ENCODE results near the gene HSH2D.
A peak's percentile ranks its signal among the peaks of the same experiment; 100 is the strongest.
"Not testable (repeated sequence)": the region's sequence is repeated elsewhere in the genome, so short reads cannot be mapped to it uniquely, and the experiment has no call there.

HSH2D gene, protein sequence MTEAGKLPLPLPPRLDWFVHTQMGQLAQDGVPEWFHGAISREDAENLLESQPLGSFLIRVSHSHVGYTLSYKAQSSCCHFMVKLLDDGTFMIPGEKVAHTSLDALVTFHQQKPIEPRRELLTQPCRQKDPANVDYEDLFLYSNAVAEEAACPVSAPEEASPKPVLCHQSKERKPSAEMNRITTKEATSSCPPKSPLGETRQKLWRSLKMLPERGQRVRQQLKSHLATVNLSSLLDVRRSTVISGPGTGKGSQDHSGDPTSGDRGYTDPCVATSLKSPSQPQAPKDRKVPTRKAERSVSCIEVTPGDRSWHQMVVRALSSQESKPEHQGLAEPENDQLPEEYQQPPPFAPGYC

DNA sequence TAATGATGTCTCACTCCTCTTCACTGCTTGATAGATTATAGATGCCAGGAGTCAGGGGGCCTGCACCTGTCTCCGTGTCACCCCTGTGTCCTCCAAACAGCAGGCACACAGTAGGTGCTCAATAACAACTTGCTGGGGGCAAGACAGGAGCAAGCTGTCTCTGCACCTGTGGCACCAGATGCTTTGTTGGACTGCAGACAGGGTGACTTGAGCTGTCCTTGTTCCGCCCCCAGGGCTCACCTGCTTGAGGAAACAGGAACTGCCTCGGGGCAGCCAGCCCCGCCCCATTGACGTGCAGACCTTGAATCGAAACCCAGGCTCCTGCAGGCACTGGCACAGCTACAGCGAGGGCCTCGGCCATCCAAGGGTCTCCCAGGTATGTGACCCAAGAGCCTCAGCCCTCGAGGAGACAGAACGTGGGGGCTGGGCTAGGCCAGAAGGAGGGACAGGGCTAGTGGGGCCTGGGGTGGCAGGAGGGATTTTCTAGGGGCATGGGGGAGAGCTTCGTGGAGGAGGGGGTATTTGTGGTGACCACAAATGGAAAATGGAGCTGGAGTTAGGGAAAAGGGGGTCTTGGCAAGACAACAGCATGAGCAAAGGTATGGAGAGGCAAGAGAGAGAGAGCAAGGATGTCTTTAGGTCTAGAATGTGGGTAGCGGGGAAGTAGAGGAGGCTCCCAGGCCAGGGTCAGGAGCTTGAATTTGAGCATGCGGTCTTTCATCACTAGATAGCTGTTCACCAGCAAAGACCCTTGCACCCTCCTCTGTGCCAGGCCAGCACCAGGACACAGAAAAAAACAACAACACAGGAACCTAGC, at the start of gene HSH2D:
Gene HSH2D, plus strand, starts transcription at position 287 of the 817 bp plus-strand sequence. CDS start 5,066 bp downstream, outside the sequence.
- DNase-seq (ENCODE audit: low read depth in 2 of 3, low spot score in 2 of 3) = peak in 2 of 3 experiments; percentile 43 to 52

DNA sequence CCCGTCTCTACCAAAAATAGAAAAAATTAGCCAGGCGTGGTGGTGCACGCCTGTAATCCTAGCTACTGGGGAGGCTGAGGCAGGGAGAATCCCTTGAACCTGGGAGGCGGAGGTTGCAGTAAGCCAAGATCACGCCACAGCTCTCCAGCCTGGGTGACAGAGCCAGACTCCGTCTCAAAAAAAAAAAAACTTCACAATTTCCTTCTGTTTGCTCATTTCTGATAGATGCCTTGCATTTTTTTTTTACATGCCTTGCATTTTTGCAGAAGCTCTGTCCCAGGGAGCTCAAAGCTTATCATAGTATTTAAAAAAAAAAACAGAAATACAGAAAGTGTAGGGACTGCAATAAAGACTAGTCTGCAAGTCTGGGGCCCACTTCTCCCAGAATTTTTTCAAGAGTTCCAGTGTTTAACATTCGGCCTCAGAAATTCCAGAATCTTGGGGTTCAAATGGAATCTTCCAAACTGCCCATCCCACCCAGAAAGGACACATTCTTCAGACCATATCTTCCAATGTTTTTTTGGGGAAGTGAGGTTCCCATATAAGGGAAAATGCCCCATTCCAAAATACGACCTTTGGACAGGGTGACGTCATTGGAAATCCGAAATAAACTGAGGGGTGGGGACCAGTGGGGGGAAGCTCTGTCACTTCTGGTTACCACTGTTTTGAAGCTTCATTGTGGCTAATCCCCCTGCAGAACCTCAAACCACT, 49.0 kb upstream of the HSH2D start:
- DNase-seq (ENCODE audit: low read depth in 2 of 3, low spot score in 2 of 3) = no peak

DNA sequence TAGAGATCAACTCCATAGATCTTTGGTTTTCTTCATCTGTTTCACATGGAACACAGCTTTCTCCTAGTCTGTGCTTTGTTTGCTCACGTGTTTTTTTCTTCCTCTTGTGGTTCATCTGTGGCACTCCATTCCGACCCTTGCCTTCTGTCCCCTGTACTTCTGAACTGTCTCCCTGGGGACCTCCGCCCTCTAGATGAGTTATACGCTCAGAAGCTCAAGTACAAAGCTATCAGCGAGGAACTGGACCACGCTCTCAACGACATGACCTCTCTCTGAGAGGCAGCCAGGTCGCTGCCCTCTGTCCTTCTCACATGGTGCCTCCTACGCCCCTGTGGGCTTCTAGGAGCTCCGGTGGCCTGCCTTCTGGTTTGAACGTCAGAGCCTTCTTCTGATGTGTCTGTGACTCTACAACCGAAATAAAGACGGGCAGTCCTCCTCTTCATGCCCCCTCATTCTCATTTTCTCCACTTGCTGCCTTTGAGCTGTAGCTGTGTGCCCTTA, 48.4 kb upstream of the HSH2D start:
- no peak for DNase-seq (ENCODE audit: low read depth in 2 of 3, low spot score in 2 of 3)

DNA sequence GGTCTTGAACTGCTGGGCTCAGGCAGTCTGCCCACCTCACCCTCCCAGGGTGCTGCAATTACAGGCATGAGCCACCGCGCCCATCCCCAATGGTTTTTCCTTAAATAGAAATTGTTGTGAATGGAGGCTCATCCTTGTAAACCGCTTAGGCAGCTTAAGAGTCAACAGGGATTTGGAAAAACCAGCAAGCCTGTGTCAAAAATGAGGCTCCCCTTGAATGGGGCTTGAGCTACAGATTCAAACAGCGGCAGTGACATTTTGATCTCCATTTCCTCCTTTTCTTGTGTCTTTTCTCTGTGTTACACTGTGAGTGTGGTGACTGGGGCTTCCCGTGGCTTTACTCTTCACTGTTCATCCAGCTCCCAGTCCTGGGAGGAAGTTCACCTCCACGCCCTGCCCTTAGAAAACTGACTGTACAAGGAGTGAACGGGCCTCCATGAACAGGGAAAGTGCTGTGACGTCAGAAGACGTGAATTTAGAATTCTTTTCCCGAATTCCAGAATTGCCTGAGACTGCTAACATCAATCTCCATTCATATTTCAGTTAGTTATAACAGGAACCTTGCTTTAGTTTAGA, 47.1 kb upstream of the HSH2D start:
- no peak for DNase-seq (ENCODE audit: low read depth in 2 of 3, low spot score in 2 of 3)

DNA sequence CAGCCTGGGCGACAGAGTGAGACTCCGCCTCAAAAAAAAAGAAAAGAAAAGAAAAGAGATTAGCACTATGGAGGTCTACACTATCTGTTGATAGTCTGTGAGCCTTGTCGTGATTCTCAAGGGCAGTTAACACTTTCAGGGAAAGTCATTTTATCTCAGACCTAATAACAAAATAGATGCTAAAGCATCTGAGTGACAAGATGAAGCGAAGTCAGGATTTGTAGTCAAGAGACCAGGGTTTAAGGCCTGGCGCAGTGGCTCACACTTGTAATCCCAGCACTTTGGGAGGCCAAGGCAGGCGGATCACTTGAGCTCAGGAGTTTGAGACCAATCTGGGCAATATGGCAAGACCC, 45.1 kb upstream of the HSH2D start:
- no peak for DNase-seq (ENCODE audit: low read depth in 2 of 3, low spot score in 2 of 3)

DNA sequence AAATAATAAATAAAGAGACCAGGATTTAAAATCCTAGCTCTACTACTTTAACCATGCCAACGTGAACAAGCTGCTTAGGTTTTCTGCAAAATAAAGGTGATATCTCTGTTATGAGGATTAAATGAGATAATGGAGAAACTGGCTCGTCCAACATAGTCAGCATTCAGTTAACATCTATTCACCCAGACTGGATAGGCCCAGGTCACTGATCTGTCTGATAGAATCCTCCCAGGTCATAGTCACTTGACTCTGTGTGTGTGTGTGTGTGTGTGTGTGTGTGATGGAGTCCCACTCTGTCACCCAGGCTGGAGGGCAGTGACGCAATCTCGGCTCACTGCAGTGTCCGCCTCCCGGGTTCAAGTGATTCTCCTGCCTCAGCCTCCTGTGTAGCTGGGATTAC, 44.7 kb upstream of the HSH2D start:
- no peak for DNase-seq (ENCODE audit: low read depth in 2 of 3, low spot score in 2 of 3)

DNA sequence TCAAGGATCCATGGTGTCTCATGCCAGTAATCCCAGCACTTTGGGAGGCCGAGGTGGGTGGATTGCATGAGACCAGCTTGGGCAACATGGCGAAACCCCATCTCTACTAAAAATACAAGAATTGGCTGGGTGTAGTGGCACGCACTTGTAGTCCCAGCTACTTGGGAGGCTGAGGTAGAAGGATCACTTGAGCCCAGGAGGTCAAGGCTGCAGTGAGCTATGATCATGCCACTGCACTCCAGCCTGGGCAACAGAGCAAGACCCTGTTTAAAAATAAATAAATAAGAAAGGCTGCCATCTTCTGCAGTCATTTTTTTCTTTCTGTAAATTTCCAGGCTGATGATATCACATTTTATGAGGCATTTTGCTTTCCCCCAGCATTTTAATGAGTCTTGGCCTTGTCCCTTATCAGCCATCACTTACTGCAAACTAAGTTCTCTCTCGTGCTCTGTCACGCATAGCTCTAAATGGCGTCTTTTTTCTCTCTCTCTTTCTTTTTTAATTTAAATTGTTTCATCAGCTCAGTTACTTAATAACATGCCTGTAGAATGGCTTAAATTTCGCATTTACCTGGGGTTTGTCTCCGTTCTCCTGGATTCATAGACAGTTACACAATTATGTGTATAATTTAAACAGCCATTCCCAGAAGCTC, 44.0 kb upstream of the HSH2D start:
- not testable (repeated sequence) for DNase-seq (ENCODE audit: low read depth in 2 of 3, low spot score in 2 of 3)

DNA sequence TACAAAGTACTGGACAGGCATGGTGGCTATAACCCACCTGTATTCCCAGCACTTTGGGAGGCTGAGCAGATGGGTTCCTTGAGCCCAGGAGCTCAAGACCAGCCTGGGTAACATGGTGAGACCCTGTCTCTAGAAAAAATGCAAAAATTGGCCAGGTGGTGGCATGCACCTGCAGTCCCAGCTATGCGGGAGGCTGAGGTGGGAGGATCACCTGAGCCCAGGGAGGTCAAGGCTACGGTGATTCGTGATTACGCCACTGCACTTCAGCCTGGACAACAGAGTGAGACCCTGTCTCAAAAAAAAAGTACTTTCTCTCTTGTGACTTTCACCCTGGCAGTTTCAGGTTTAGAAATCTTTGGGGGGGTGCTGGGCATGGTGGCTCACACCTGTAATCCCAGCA, 43.0 kb upstream of the HSH2D start:
- DNase-seq (ENCODE audit: low read depth in 2 of 3, low spot score in 2 of 3) = no peak

DNA sequence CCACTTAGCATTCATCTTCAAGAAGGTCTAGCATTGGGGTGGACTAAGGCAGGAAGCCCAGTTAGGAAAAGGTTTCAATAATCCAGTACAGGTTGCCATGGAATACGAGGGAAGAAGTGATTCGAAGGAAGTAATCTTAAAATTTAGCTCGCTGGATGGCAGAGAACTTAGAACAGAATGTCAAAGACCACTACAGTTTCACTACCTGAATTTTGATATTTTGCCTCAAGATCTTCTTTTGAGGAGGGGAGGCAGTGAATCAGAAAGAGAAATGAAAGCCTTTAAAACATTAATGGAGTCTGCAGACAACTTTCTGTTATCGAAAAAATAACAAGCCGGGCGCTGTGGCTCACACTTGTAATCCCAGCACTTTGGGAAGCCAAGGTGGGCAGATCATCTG, 38.8 kb upstream of the HSH2D start:
- DNase-seq (ENCODE audit: low read depth in 2 of 3, low spot score in 2 of 3) = no peak

DNA sequence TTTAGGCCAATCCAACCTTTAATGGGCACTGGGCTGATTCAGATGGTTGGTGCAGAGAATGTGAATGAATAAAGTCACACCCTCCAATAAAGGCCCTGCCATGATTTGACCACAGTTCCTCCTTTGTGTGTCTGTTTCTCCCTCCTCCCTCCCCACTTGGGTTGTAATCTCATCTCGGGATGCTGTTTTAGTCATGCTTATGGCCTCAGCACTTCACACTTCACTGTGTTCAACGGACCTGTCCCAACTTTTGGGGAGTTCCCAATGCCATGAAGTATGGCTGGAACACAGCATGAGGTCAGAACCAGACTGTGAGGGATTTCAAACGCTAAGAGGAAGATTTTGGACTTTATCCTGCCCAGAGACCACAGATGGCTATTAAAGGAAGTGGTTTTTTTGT, 37.4 kb upstream of the HSH2D start:
- no peak for DNase-seq (ENCODE audit: low read depth in 2 of 3, low spot score in 2 of 3)

DNA sequence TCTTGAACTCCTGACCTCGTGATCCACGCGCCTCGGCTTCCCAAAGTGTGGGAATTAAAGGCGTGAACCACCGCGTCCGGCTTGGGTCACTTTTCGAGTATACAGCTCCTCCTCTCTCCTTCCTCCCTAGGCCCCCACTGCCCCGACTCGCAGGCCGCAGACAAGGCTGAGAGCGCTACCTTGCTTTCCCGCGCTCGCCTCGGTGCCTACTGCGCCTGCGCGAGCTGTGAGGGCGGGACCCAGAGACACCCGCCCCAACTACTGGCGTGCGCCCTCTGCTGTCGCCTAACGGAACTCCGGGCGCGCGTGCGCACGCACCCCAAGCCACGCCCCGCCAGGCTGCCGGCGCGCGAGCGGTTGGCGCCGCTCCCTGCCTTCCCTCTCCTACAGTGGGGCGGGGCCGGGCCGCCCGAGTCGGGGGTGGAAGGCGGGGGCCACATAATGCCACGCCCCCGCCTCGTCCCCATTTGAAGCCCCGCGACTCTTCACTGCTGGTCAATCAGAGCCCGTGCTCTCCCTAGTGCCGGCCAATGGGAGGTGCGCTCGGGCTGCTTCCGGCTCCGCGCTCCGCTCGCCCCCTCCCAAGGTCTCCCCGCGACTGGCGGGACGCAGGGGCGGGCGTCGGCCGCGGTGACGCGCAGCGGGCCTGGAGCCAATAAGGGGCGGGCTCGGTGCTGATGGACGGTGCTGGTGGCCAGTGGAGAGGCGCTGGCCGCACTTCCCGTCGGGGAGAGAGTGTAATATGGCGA, 32.2 kb upstream of the HSH2D start, which contains the start of gene RAB8A:
Gene RAB8A, plus strand, starts transcription at position 730 of the 749 bp plus-strand sequence. Its CDS starts 13 bp downstream, at position 743.
- peak; percentile 98 to 99 (median 99) for DNase-seq (ENCODE audit: low read depth in 2 of 3, low spot score in 2 of 3)

DNA sequence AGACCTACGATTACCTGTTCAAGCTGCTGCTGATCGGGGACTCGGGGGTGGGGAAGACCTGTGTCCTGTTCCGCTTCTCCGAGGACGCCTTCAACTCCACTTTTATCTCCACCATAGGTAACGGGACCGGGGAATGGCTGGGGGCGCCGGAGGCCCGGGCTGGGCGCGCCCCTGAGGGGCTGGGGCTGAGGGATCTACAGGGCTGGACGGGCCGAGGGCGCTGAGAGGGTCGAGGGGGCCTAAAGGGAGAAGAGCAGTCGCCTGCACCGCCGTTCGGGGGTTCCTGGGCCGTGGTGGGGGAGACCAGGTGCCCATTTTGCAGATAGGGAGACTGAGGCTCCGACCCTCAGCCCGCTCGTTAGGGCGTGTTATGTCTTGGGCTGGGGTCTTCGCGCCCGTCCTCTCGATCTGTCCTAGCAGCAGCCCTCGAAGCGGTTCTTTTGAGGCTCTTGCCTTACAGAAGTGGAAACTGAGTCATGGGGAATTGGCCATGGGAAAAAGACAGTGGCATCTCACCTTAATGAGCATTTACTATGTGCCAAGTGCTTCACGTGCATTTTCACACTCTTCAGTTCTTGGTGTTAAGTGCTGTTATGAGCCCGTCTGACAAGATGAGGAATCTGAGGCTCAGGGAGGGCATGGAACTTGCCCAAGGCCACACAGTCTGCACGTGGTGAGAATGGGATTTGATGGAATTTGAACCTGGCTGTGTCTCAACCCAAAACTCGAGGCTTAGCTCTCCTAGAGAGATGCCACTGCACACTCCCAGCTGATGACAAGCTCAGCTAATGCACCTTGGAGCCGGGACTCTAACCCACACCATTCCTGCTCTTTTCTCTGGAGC, 31.4 kb upstream of the HSH2D start:
- no peak for DNase-seq (ENCODE audit: low read depth in 2 of 3, low spot score in 2 of 3)

DNA sequence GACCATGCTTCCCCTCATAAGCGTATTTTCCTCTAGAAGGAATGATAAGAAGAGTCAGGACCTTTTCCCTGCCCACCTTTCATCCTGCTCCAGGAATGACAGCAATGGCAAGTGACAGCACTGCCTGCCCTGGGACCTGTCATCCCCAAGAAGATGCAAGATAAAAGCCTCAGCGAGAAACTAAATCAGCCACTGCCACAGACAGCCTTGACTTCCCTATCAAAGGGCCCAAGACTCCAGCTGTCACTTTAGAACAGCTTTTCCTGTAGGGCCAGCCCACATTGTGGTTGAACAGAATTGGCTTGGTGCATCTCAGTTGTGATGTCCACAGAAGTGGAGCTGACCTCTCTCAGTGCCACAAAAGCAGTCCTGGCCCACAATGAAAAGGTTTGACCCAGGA, 30.7 kb upstream of the HSH2D start:
- no peak for DNase-seq (ENCODE audit: low read depth in 2 of 3, low spot score in 2 of 3)

DNA sequence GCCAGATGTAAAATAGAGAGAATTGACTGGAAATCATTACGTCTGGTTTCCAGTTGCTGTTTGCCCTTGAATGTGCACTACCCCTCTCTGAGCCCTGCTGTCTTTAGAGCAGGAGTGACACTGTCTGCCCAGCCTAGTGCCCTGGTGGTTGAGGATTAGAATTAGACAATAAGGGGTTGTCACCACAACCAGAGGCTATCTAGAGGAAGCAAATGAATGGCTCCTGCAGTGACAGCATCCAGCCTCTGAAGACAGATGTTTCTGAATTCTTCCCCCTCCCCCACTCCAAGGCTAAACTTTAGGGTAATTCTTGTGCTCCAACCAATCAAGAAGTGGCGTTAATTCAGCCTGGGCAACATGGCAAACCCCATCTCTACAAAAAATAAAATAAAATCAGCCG, 29.8 kb upstream of the HSH2D start:
- DNase-seq (ENCODE audit: low read depth in 2 of 3, low spot score in 2 of 3) = no peak

DNA sequence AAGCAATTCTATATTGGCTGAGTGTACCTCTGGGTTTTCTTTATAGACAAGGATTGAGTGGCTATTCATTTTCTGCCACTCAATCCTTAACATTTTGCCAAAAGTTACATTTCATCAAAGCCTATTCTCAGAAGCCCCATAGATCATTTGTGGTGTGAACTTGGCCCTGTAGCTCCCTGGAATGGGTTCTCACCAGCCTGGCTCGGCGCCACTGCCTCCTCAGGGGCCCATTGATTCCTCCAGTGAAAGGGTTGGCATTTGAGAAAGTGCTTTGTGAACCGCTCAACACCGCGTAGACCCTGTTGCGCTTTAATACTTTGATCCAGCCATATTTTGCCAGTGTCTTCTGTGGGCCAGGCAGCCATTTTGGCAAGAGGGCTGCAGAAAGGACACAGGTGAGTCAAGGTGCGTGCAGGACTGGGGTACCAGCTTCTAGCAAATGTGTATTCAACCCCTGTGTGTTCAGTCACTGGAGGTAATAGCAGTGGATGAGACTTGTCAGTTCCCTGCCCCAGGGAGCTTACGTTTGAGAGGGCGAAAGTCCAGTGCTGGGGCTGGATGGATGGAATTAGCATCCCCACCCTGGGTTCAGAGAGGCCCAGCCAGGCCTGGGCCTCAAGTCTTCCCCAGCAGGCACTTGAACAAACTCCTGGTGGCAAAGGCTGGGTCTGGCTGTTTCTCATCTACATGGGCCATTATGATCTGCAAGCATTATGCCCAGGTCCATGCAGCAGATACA, 28.0 kb upstream of the HSH2D start:
- DNase-seq (ENCODE audit: low read depth in 2 of 3, low spot score in 2 of 3) = no peak

DNA sequence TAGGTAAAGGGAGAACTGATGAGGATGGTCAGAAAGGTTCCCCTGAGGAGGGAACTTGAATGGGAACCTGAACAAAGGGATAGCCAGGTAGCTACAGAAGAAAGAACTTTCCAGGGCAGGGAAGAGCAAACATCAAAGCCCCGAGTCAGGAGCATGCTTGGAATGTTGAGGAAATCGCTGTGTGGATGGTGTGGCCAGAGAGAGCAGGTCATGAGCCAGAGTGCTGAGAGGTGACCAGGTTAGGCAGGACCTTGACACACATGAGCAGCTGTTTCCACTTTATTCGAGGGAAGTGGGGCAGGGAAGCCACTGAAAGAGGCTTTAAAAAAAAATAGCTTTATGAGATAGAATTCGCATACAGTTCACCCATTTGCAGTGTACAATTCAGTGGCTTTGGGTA, 27.4 kb upstream of the HSH2D start:
- DNase-seq (ENCODE audit: low read depth in 2 of 3, low spot score in 2 of 3) = no peak

DNA sequence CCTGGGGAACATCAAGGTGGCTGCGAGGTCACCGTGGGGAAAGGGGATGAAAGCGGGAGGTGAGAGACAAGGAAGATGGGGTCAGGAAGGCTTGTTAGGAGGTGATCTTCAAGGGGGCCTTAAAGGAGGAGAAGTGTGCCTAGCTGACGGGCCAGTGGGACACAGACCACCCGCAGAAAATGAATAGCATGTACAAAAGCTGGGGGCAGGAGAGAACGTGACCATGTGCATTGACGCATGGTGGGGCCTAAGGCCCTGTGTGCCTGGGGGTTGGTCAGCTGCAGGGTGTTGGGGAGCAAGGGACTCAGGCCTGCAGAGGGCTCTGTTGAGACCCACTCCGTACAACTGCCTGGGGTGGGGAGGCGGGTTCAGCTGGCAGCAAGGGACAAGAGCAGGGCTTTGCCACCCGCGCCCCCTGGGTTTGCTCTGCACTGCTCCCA, 25.9 kb upstream of the HSH2D start:
- DNase-seq (ENCODE audit: low read depth in 2 of 3, low spot score in 2 of 3) = no peak

DNA sequence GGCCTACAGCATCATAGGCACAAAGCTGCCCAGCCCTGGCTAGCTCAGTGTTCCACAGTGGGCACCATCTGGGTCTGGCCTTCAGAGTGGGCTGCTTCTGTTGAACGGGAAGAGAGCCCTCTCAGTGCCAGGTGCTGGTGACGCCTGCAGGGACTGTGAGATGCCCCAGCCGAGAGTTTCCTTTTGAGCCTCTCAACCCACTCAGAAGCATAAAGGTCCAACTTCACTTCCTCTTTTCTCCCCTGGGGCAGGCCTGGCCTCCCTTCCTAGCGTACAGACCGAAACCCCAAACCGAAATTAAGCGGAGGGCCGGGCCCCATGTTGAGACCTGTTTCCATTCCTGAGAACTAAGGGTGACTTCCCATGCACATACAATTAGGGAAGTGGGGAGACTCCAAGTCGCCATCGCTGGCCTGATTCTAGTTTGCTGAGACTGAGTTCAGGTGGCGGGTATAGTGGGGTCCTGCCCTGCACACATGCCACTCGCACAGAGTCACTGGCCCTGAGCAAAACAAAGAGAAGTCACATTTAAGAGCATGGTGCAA, 24.9 kb upstream of the HSH2D start:
- DNase-seq (ENCODE audit: low read depth in 2 of 3, low spot score in 2 of 3) = peak in 1 of 3 experiments; percentile 27
